Left lung (tissue), 14 donors: ENCODE measurements around the gene FHOD3. TPM values are rescaled to one million over a fixed set of nuclear protein-coding genes. Genes with fewer than 3 reads are reported as not detected.
A peak's percentile ranks its signal among the peaks of the same experiment; 100 is the strongest.

Experiments used
- ATAC-seq: fragments of 200-7000 bp; cut with Tn5 transposase; one replicate; pipeline ENCODE4 v1.9.1; 2020; ENCODE audit warnings: moderate library complexity
- DNase-seq, 4 donors: peaks; one replicate each; pipeline ENCODE4 v3.0.0-alpha.2; 2013 to 2020
- H3K27ac ChIP-seq, 2 donors: fragments of 200-600 bp; sonication (generic) in 1 of 2; one replicate each; pipeline versions ENCODE4 v1.5.0 to v1.8.0; 2020 to 2021
- H3K27me3 ChIP-seq, 2 donors: fragments of 200-600 bp; sonication (generic) in 1 of 2; one replicate each; pipeline versions ENCODE4 v1.5.0 to v1.8.0; 2020 to 2021
- H3K36me3 ChIP-seq, 2 donors: fragments of 200-600 bp; sonication (generic) in 1 of 2; one replicate each; pipeline versions ENCODE4 v1.5.0 to v1.8.0; 2020 to 2021
- H3K4me1 ChIP-seq, 2 donors: fragments of 200-600 bp; one replicate each; pipeline ENCODE4 v1.8.0; 2021
- H3K4me3 ChIP-seq, 2 donors: fragments of 200-600 bp; sonication (generic) in 1 of 2; one replicate each; pipeline versions ENCODE4 v1.5.0 to v1.8.0; 2020 to 2021; ENCODE audit warnings: mild to moderate bottlenecking in 1 of 2
- H3K9me3 ChIP-seq, 2 donors: fragments of 200-600 bp; sonication (generic) in 1 of 2; one replicate each; pipeline versions ENCODE4 v1.5.0 to v1.8.0; 2020 to 2021
- intact Hi-C, 2 donors: fragments of 100-400 bp; cut with DNase I; formaldehyde crosslinking; loops; one replicate each; pipeline versions ENCODE4 v1.11.2 to v1.14.2; 2022
- long read RNA-seq, 12 donors: library from polyadenylated mRNA in 2 of 12; unstranded in 2 of 12; transcript quantifications; one replicate each; pipeline ENCODE4 v2.0.0 and lab custom pipeline, GENCODE V29; 2019 to 2026
- polyA plus RNA-seq, 6 donors: library from polyadenylated mRNA; unstranded; fragments of 120-200 nt; gene quantifications; one replicate each; pipeline ENCODE4 v1.2.1, GENCODE V29; 2013; ENCODE audit not compliant: insufficient read length in 6 of 6
- total RNA-seq, 2 donors: library from RNA; stranded (reverse); fragmentation: NEBNext Ultra II Directional; extraction: Animal tissue kit (Norgen Biotek cat#: 25700); gene quantifications; one replicate each; pipeline ENCODE4 v1.2.1, GENCODE V29; 2021
- TF ChIP-seq, protein P1 (sequence below), 2 donors: fragments of 200-600 bp; sonication (generic) in 1 of 2; IDR thresholded peaks; one replicate each; pipeline versions ENCODE4 v1.5.0 to v1.8.0; 2021; ENCODE audit warnings: antibody characterized with exemption in 2 of 2
- donor health status: DM: no; HTN: yes; CAD: no.
- donor health status: DM: no; HTN: no; CAD: no.

Gene FHOD3
- total RNA-seq (1 to 10 TPM in 1 of 2 donors, under 1 TPM in 1; 0.55 to 1.0 TPM), polyA plus RNA-seq (1 to 10 TPM; 1.3 to 2.9 (median 1.7) TPM)
- long read RNA-seq, donor 1, partial matches to known transcripts: 132 of 243 reads
- long read RNA-seq, donor 1, other reads (novel, unspliced or antisense): 111 of 243 reads
- long read RNA-seq, donor 2, partial matches to known transcripts: 103 of 193 reads
- long read RNA-seq, donor 2, other reads (novel, unspliced or antisense): 90 of 193 reads
- long read RNA-seq, donor 3, partial matches to known transcripts: 93 of 109 reads
- long read RNA-seq, donor 3, other reads (novel, unspliced or antisense): 16 of 109 reads
- long read RNA-seq, donor 4: 0 reads
- long read RNA-seq, donor 5, partial matches to known transcripts: 19 of 85 reads
- long read RNA-seq, donor 5, other reads (novel, unspliced or antisense): 66 of 85 reads
- long read RNA-seq, donor 6: 0 reads
- long read RNA-seq, donor 7: 0 reads
- long read RNA-seq, donor 8, partial matches to known transcripts: 79 of 91 reads
- long read RNA-seq, donor 8, other reads (novel, unspliced or antisense): 12 of 91 reads
- long read RNA-seq, donor 9: 0 reads
- long read RNA-seq, donor 10: 0 reads
- long read RNA-seq, donor 11: 0 reads
- long read RNA-seq, donor 12: 0 reads

DNA sequence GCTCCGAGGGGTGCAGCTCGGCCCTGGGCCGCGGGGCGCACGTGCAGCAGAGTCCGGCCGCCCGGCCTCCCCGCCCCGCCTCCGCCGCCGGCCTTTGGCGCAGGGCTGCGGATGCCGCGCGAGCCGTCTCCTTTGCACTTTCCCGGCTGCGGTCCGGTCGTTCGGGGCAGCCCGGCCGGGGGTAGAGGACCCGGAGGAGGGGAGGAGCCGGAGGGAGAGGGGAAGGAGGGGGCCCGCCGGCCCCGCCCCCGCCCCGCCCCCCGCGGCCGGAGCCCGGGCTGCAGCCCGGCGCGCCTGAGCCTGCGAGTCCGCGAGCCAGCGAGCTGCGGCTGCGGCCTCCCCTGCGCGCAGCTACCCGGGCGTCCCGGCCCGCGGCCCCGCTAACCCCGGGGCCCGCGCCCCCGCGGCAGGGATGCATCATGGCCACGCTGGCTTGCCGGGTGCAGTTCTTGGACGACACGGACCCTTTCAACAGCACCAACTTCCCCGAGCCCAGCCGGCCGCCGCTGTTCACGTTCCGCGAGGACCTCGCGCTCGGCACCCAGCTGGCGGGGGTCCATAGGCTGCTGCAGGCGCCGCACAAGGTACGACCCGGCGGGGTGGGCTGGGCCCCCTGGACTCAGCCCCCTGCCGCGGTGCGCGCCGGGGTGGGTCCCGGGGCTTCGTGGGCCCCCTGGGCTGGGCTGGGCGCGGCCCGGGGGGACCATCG, at the start of gene FHOD3:
TSS of gene FHOD3 (plus strand) at position 297 of the 709 bp plus-strand sequence. CDS start at position 420, 123 bp downstream.
- peak; percentile 86 for ATAC-seq
- H3K27ac ChIP-seq: no peak within 1 kb of the TSS

DNA sequence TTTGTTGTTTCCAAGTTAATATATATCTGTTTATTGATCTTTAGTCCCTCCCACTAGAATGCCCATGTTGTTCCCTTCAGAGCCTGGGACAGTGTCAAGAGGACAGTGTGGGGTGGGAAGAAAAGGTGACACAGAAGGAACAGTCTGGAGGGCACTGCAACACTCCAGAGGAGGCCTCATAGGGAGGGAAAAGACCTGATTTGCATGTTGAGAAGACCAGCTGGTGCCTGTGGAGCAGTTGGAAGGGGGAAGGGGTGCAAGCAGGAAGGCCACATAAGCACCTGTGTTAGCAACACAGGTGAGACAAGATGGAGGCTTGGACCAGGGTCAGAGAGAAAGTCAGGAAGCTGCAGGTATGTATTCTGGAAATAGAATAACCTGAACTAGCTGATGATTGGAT, 48.1 kb upstream of the FHOD3 start:
- no peaks in the 10 kb centered on the region for H3K27me3 ChIP-seq
- intact Hi-C loops: no loop called here
- H3K9me3 ChIP-seq: peaks cover 0 to 14% of the 10 kb centered on the region in 2 donors
- TF ChIP-seq, protein P1, sequence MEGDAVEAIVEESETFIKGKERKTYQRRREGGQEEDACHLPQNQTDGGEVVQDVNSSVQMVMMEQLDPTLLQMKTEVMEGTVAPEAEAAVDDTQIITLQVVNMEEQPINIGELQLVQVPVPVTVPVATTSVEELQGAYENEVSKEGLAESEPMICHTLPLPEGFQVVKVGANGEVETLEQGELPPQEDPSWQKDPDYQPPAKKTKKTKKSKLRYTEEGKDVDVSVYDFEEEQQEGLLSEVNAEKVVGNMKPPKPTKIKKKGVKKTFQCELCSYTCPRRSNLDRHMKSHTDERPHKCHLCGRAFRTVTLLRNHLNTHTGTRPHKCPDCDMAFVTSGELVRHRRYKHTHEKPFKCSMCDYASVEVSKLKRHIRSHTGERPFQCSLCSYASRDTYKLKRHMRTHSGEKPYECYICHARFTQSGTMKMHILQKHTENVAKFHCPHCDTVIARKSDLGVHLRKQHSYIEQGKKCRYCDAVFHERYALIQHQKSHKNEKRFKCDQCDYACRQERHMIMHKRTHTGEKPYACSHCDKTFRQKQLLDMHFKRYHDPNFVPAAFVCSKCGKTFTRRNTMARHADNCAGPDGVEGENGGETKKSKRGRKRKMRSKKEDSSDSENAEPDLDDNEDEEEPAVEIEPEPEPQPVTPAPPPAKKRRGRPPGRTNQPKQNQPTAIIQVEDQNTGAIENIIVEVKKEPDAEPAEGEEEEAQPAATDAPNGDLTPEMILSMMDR (IDR thresholded peaks at IDR 0.05): no peak
- H3K36me3 ChIP-seq: no peaks in the 10 kb centered on the region
- H3K27ac ChIP-seq: no peak overlapping the region
- no peak for DNase-seq
- no peak for ATAC-seq
- no peaks in the 10 kb centered on the region for H3K4me1 ChIP-seq
- no peak overlapping the region for H3K4me3 ChIP-seq

More for the DNA sequence above, at the start of gene FHOD3:
- DNase-seq: peak; percentile 30 to 80 (median 63)
- TF ChIP-seq, protein P1 (IDR thresholded peaks at IDR 0.05): no peak
- intact Hi-C loops: loop anchor here in 1 of 2 donors (10.0 kb wide), 1 partner anchor 277 kb away; no protein-coding TSS in a partner anchor
- Histone ChIP-seq H3K4me3 (peak within 1 kb of the TSS; percentile 34 to 45), H3K4me1 (peaks cover 11 to 23% of the 10 kb centered on the region in 2 donors), H3K9me3 (no peaks in the 10 kb centered on the region), H3K36me3 (no peaks in the 10 kb centered on the region), H3K27me3 (peaks cover 28 to 89% of the 10 kb centered on the region in 2 donors)

DNA sequence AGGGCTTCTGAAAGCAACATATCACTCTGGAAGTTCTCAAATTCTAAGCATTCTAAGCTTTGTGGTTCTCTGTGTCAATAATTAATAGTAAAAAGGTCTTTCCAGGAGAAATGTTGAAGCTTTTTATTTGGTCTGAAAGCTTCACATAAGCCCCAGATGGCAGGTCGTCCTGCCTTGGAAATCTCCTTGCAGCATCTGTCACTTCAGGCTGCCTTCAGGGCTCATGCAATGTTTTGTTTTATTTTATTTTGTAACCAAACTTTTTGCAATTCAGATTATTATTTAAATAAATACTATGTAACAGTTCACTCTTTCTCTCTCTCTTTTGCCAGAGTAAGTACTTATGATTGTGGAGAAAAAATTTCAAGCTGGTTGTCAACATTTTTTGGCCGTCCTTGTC, 46.7 kb upstream of the FHOD3 start:
- DNase-seq: no peak
- intact Hi-C loops: no loop called here
- no peak for ATAC-seq
- TF ChIP-seq, protein P1 (IDR thresholded peaks at IDR 0.05): no peak
- Histone ChIP-seq H3K9me3 (peaks cover 0 to 9% of the 10 kb centered on the region in 2 donors), H3K27me3 (no peaks in the 10 kb centered on the region), H3K36me3 (no peaks in the 10 kb centered on the region), H3K27ac (no peak overlapping the region), H3K4me1 (no peaks in the 10 kb centered on the region), H3K4me3 (no peak overlapping the region)

DNA sequence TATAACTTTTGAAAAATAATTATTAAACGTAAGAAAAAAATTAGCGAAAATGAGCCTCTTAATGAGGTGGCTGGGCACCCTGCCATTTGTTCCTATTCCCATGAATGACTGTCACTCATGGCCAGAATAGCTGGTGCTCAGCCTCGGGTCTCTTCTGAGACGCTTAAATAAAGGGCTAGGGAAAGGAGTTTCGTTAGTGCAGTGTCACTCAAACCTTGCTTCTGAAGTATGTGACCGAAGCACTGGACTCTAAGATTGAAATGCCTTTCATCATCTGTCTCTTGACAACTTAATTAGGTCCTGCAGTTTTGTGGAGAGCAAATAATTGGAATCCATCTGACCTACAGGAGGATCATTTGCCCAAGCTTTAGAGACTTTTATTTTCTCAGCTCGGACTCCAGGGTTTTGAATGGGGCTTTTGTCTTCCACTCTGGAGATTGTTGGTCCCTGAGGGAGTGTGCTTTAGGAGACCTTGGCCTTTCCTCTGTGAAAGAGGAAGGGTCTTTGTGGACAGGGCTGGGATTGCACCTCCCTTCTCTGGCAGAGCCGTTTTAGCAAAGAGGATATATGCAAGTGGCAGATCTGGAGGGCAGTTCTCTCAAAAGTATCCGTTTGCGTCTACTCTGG, 42.3 kb upstream of the FHOD3 start:
- DNase-seq: no peak
- Histone ChIP-seq H3K27me3 (no peaks in the 10 kb centered on the region), H3K36me3 (no peaks in the 10 kb centered on the region), H3K27ac (no peak overlapping the region), H3K4me1 (no peaks in the 10 kb centered on the region), H3K4me3 (no peak overlapping the region), H3K9me3 (no peaks in the 10 kb centered on the region)
- ATAC-seq: no peak
- intact Hi-C loops: no loop called here
- TF ChIP-seq, protein P1 (IDR thresholded peaks at IDR 0.05): no peak
